ENCODE data around the gene PDSS2. TPM values are rescaled to one million over a fixed set of nuclear protein-coding genes. Genes with fewer than 3 reads are reported as not detected.
"Not testable (repeated sequence)": the region's sequence is repeated elsewhere in the genome, so short reads cannot be mapped to it uniquely, and the experiment has no call there.

PDSS2 gene
- total RNA-seq, 2 donors from 2014 or later = 22.5 to 29.4 TPM

DNA sequence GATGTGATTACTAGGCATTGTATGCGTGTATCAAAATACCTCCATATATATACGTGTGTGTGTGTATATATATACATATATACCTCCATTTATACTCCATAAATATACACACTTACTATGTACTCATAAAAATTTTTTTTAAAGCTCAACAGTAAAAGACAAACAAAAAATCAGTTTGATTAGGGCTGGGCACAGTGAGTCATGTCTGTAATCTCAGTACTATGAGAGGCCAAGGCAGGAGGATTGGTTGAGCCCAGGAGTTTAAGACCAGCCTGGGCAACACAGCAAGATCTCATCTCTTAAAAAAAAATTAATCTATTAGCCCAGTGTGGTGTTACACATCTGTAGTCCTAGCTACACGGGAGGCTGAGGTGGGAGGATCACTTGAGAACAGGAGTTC lies 24.6 kb downstream of the PDSS2 start:
- ATAC-seq (peak; percentile 91), DNase-seq (no peak)
- intact Hi-C loops (cut with DNase I, micrococcal nuclease) = no loop called here

DNA sequence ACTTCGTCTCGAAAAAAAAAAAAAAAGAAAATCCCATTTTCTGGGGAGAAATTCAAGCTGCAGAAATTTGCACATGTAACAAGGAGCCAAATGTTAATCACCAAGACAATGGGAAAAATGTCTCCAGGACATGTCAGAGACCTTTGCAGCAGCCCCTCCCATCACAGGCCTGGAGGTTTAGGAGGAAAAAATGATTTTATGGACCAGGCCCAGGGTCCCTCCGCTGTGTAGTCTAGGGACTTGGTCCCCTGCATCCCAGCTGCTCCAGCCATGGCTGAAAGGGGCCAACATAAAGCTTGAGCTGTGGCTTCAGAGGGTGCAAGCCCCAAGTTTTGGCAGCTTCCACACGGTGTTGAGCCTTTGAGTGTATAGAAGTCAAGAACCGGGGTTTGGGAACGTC lies 33.4 kb downstream of the PDSS2 start:
- ATAC-seq; DNase-seq; intact Hi-C loops (cut with DNase I, micrococcal nuclease): not testable (repeated sequence)

DNA sequence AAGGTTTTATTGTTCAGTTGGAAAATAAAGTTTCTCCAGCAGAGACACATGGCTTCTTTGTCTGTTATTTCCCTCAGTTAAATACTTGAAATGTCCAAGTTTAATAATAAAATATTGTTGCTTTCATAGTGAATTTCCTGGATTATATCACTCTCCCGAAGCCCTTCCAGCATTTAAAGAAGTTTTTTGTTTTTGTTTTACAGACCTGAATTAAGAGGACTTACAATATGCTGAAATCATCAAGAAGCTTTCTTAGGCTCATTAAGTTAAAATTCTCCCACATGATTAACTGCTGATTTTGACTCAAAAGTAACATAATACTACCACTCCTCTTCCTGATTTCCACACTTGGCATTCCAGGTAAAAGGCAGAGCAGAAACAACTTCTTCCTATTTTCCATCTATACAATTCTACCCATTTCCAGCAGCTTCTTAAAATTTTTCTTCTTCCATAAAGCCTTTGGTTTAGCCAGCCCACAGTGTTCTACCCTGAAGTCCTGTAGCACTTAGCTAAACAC lies 35.8 kb downstream of the PDSS2 start:
- intact Hi-C loops (cut with DNase I, micrococcal nuclease) = no loop called here
- DNase-seq (no peak), ATAC-seq (no peak)

DNA sequence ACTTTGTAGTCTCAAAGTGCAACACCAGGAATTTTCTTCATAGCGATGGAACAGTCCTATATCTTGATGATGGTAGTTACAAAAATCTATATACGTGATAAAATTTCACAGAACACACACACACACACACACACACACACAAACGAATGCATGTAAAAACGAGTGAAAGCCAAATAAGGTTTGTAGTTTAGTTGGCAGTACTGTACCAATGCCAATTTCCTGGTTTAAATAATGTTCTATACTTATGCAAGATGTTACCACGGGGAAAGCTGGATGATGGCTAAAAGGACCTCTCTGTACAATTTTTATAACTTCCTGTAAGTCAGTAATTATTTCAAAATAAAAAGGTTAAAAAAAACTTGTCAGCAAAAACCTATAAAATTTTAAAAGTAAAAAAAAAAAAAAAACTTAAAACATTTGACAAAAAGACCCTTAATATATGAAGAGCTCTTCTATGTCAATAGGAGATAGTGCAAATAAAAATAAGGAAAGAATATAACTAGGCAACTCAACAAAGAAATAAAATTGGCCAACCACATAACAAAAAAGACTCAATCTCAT lies 37.6 kb downstream of the PDSS2 start:
- DNase-seq (no peak), ATAC-seq (peak; percentile 71)
- intact Hi-C loops (cut with DNase I, micrococcal nuclease) = no loop called here

DNA sequence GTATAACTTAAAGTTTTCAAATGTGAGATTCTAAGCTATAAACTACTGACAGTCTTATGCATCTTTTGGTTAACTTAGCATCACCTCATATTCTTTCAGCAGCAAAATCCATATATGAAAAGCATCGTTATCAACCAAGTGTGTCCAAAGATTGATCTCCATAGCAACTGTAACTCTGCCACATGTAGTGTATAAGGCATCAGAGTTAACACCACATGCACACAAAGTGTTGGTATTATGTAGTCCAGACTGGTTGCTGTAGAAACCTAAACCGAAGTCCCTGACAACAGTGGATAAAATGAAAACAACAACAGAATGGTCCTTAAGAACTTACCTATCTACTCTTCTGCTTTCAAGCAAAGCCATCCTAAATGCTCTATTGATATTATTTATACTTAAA lies 39.6 kb downstream of the PDSS2 start:
- intact Hi-C loops (cut with DNase I, micrococcal nuclease) = no loop called here
- DNase-seq = no peak
- no peak for ATAC-seq

DNA sequence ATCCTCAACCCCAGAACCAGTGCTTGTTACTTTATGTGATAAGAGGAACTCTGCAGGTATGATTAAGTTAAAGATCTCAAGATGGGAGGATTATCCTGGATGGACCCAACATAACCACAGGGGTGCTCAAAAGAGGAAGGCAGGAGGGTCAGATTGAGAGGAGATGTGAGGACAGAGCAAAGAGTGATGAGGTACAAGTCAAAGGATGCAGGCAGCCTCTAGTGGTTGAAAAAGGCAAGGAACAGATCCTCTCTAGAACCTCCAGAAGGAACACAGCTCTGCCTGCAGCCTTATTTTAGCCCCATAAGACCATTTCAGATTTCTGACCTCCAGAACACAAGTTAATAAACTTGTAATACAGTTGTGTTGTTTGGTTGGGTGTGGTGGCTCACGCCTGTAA lies 41.2 kb downstream of the PDSS2 start:
- intact Hi-C loops (cut with DNase I, micrococcal nuclease) = no loop called here
- ATAC-seq (peak; percentile 71), DNase-seq (no peak)

DNA sequence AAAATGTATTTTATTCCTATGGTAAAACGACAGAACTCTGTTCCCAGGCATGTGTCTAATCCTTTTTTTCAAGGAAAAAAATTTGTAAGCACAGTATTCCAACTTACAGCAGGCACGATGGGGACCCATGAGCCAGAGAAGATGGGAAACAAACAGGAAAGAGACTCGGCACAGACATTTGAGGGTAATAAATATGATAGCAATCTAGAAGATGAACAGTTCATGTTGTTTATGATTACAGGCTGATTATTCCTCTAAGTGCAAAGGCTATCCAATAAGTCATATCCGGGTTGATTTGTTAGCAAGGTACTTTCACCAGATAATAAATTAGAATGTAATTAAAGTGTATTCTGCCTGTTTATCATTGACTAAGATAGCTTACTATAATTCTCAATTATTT lies 43.2 kb downstream of the PDSS2 start:
- DNase-seq (no peak), ATAC-seq (peak; percentile 64)
- intact Hi-C loops (cut with DNase I, micrococcal nuclease) = no loop called here

DNA sequence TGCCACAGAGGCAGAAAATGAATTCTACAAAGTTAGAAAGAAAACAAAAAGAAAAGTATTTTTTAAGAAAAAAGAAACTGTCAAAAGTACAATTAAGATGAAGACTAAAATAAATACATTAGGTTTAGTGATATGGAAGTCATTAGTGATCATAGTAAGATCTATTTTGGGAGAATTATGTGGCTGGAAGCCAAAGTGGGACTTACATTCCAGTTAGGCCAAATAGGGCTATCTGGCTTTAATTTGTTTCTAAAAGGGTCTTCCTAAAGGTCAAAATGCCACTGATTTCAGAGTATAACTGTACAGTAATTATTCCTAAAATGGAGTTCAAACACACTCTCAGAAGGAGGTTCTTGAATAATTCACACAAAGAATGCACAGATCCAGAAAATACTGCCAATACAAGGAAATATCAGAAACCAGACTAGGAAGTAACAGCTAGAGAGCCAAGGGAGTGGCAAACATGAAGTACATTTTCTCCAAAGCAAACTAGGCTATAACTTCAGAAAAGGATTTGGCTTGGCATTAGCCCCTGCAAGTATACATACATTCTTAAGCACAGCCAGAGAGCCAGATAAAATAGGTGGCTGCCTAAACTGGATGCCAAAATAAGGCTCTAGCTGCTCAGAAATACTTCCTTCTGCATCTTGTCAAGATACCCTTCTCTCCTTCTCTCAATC lies 45.3 kb downstream of the PDSS2 start:
- ATAC-seq = peak; percentile 67
- no peak for DNase-seq
- intact Hi-C loops (cut with DNase I, micrococcal nuclease) = no loop called here

DNA sequence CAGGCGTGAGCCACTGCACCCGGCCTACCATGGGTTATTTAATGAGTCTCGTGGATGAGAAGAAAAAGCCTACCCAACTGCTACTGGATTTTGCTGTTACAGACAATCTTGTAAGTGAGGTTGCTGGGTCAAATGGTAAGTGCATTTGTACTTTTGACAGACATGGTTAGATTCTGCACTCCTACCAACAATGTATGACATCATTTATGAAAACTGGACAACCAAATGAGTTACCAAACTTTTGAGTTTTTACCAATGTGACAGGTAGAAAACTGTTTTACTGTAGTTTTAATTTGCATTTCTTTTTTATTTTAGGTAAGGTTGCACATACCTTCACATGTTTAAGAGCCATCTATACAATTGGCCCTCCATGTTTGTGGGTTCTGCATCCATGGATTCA lies 48.2 kb downstream of the PDSS2 start:
- ATAC-seq (no peak), DNase-seq (no peak)
- intact Hi-C loops (cut with DNase I, micrococcal nuclease) = no loop called here

DNA sequence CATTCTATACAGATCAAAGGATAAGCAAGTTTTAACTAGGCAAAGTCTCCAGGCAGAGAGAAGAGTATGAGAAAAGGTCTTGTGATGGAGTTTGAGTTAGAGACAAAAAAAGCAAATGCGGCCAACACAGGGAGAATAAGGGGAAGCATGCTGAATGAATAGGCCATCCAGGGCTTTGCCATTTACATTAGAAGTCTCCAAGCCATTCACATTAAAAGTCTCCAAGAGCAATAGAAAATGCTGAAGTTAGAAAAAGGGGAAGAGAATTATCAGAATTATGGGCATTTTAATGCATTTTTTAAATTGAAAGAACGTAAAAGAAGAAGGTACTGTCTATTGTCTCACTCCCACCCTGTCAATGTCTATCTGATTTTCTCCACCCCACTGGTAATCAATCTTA lies 49.4 kb downstream of the PDSS2 start:
- DNase-seq (no peak), ATAC-seq (no peak)
- intact Hi-C loops (cut with DNase I, micrococcal nuclease) = no loop called here

DNA sequence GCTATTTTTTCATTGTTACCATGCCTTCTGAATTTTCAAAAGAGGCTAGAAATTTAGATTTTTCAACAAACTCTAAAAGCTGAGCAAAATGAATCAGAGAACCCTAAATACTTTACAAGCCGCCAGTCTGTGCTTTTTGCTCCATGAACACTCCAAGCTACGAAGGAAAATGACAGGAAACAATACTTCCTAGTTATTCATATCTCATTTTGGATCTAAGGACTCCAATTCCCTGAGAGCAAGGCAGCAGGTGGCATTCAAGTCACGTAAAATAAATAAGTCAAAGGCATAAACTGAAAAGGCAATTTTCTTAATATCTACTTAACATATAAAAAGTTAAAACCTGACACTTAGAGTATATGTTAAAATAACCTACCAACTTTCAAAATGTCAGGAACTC lies 50.6 kb downstream of the PDSS2 start:
- intact Hi-C loops (cut with DNase I, micrococcal nuclease) = no loop called here
- ATAC-seq = no peak
- no peak for DNase-seq

DNA sequence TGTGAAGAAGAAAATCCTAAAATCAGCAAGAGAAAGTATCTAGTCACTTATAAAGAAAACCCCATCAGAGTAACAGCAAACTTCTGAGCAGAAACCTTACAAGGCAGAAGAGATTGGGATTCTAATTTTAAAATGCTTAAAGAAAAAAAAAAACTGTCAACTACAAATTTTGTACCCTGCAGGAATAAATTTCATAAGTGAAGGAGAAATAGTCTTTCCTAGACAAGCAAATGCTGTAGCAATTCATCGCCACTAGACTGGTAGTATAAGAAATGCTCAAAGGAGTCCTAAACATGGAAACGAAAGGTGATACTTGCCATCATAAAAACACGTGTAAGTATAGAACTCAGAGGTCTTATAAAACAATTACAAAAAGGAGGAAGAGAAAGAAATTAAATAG lies 54.4 kb downstream of the PDSS2 start:
- intact Hi-C loops (cut with DNase I, micrococcal nuclease) = no loop called here
- DNase-seq (no peak), ATAC-seq (no peak)

DNA sequence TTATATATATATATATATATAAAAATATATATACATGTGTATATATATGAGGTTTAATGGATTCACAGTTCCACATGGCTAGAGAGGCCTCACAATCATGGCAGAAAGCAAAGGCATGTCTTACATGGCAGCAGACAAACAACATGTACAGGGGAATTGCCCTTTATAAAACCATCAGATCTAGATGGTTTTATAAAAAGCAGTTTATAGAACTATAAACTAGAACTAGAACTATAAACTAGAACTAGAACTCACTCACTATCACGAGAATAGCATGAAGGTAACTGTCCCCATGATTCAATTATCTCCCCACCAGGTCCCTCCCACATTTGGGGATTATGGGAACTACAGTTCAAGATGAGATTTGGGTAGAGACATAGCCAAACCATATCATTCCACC lies 56.8 kb downstream of the PDSS2 start:
- ATAC-seq = peak; percentile 61
- no peak for DNase-seq
- intact Hi-C loops (cut with DNase I, micrococcal nuclease) = no loop called here

DNA sequence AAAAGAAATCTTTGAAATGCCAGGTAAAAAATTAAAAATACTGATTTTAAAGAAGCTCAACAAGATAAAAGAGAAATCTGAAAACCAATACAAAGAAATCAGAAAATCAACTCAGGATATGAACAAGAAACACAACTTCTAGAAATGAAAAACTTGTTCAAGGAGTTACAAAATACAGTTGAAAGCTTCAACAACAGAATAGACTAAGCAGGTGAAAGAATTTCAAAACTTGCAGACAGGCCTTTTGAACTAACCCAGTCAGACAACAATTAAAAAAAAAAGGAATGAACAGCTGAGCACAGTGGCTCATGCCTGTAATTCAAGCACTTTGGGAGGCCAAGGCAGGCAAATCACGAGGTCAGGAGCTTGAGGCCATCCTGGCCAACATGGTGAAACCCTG lies 57.8 kb downstream of the PDSS2 start:
- no peak for ATAC-seq
- intact Hi-C loops (cut with DNase I, micrococcal nuclease) = no loop called here

DNA sequence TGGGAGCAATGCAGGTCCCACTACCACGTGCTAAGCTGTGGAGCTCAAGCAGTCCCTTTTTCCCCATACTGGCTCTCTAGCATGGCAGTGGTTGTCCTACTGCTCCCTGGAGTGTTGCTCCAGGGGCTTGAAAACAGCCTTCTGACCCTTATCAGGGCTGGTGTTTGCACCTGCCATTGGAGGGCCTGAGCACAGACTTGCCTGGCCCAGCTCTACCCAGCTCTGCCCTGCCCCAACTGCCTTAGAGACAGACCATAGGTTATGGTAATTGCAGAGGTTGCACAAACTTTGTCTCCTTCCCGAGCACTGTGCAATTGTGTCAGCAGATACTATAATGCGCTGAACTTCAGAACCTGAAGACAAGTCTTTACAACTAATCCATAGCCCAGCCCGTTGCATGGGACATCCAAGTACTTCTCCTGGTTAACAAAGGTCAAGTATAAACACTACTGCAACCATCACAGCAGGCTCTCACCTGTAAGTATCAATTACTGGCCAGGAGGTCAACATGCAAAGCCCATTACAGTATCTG lies 58.7 kb downstream of the PDSS2 start:
- peak; percentile 63 for ATAC-seq
- no peak for DNase-seq
- intact Hi-C loops (cut with DNase I, micrococcal nuclease) = no loop called here

More for the DNA sequence above, 57.8 kb downstream of the PDSS2 start:
- DNase-seq = no peak

DNA sequence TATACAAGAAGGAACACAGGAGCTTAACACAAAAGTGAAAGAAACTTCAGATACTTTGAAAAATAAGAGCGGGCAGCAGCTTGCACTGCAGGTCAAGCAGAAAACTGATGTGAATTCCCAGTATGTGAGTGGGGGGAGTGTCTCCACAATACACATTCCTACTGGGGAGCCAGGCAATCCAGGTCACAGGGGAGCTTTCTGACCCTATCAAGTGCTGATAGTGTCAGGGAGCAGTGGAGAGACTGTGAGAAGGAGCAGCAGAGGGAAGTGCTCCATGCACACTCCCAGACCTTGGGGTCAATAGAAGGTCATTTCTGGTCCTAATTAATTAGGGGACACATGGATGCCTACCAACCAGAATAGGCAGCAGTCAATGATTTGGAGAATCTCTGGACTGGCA lies 59.4 kb downstream of the PDSS2 start:
- DNase-seq (no peak), ATAC-seq (no peak)
- intact Hi-C loops (cut with DNase I, micrococcal nuclease) = no loop called here

DNA sequence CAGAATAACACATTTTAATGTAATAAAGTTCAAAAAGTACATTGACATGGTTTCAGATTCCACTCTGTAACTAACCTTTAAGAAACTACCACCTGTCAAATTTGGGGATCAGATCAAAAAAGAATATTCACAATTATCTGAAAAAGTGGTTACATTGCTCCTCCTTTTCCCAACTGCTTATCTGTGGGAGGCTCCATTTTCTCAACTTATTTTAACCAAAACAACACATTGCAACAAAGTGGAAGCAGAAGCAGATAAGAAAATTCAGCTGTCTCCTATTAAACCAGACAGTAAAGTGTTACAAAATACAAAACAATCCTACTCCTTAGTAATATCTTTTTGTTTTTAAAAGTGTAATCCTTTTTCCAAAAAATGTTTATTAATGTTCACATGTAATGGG lies 61.4 kb downstream of the PDSS2 start:
- ATAC-seq = no peak
- intact Hi-C loops (cut with DNase I, micrococcal nuclease) = no loop called here
- DNase-seq = no peak

DNA sequence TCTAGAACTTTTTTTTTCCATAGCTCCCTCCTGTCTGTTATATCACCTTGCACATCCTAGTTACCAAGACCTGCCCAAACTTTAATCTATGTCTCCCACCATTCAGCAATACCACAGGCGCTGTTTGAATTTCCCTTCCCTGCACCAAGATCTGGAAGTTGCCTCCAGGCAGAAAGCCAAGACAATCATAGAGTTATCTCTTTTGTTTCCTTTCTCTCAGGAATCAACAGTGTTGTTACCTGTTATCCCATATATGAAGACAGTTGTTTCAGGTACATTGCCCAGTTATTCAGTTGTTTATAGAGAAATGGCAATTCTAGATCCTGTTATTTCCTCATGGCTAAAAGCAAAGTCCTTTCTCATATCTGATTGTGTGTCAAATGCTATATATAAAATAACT lies 63.2 kb downstream of the PDSS2 start:
- ATAC-seq = peak; percentile 89

DNA sequence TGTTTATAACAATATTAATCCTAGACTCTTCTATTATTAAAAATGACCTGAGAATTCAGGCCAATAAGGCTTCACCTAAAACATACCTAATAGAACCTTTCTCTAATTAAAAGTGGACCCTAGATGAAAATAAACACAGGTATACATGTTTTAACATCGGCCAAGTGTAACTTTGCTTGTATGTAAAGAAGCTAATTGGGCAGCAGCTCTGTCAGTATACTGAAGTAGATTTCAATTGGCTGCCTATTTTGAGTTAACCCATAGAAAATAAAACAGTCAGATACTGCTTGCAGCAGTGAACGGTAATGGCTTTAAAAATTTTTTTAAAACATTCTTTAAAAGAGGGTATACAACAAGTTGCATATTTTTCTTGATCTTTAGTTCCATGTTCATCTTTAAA lies 67.3 kb downstream of the PDSS2 start:
- no peak for ATAC-seq
- intact Hi-C loops (cut with DNase I, micrococcal nuclease) = no loop called here
- no peak for DNase-seq

More for the DNA sequence above, 63.2 kb downstream of the PDSS2 start:
- DNase-seq = no peak
- intact Hi-C loops (cut with DNase I, micrococcal nuclease) = no loop called here

DNA sequence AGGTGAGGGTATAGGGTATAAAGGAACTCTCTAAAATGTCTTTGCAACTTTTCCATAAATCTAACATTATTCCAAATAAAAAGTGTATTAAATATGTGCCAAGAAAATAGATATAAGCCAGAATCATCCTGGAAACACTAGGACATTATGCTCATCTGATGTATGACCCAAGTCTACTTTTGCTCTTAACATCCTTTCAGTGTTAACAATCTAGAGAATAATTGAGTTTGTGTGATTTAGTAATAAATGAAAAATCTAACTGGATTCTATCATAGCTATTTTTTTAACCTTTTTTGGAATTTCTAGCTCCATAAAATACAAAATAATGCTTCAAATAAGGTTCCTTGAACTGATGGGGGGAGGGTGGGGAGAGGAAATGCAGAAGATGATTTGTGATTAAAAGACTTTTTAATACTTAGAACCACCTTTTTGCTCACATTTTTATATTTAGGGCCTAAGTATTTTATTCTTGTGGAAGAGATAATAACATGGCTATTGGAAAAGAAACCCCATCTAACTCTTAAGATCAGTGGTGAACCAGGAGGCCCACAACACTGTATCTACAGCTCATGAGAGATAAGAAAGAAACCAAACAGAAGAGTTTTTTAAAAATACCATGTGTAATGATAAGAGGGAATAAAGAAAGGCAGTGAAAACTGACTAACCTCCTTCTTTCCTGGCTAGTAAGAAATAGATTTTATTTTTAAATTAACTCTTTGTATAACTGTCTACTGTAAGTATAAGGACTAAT lies 68.5 kb downstream of the PDSS2 start:
- DNase-seq (no peak), ATAC-seq (no peak)
- intact Hi-C loops (cut with DNase I, micrococcal nuclease) = no loop called here
